ENCODE results near the gene LCE1D. TPM values are rescaled to one million over a fixed set of nuclear protein-coding genes. Genes with fewer than 3 reads are reported as not detected.

Gene LCE1D
- not detected for total RNA-seq
- polyA plus RNA-seq (ENCODE audit: insufficient read length in 2 of 2), result under 1 TPM in 1 of 2 donors, not detected in 1; 0.39 TPM
- long read RNA-seq, donor 1, result 0 reads
- long read RNA-seq, donor 2, result 0 reads
- long read RNA-seq, donor 3, result 0 reads
- long read RNA-seq, donor 4, result 0 reads

- H3K36me3 ChIP-seq (ENCODE audit: control insufficient read depth, insufficient read depth, low read length), result no peaks in the 10 kb centered on the region
- WGBS (ENCODE audit: insufficient coverage), result 60% methylated on average over 1 of the region's 3 CpGs
- H3K4me3 ChIP-seq (ENCODE audit: low read depth, low read length), result no peak within 1 kb of the TSS
- H3K27ac ChIP-seq (ENCODE audit: low read depth, low read length), result no peak within 1 kb of the TSS
- H3K27me3 ChIP-seq (ENCODE audit: control insufficient read depth, insufficient read depth, low read length), result no peaks in the 10 kb centered on the region
- DNase-seq (ENCODE audit: low read depth in 4 of 6, low spot score in 6 of 6), result no peak
- H3K9me3 ChIP-seq (ENCODE audit: control insufficient read depth, insufficient read depth, low read length), result no peaks in the 10 kb centered on the region
- H3K4me1 ChIP-seq (ENCODE audit: control insufficient read depth, insufficient read depth, low read length), result peaks cover 10% of the 10 kb centered on the region
These were observed at the start of gene LCE1D for GRCh38 chr1:152796421-152796820. Gene LCE1D, plus strand, starts transcription at chr1:152796721. Its CDS starts 1,074 bp downstream, at chr1:152797795.

- no CpG with 5 or more reads among the region's 1 CpG for WGBS (ENCODE audit: insufficient coverage)
- H3K27me3 ChIP-seq (ENCODE audit: control insufficient read depth, insufficient read depth, low read length), result no peaks in the 10 kb centered on the region
- H3K36me3 ChIP-seq (ENCODE audit: control insufficient read depth, insufficient read depth, low read length), result no peaks in the 10 kb centered on the region
- H3K9me3 ChIP-seq (ENCODE audit: control insufficient read depth, insufficient read depth, low read length), result no peaks in the 10 kb centered on the region
- H3K4me3 ChIP-seq (ENCODE audit: low read depth, low read length), result no peak overlapping the region
- no peak for DNase-seq (ENCODE audit: low read depth in 4 of 6, low spot score in 6 of 6)
- no peak overlapping the region for H3K27ac ChIP-seq (ENCODE audit: low read depth, low read length)
- no peaks in the 10 kb centered on the region for H3K4me1 ChIP-seq (ENCODE audit: control insufficient read depth, insufficient read depth, low read length)
These were observed 48.7 kb upstream of the LCE1D start for GRCh38 chr1:152747831-152748230.

GRCh38 chr1:152752225-152752624 is 44.3 kb upstream of the LCE1D start:
- H3K27ac ChIP-seq (ENCODE audit: low read depth, low read length), result no peak overlapping the region
- WGBS (ENCODE audit: insufficient coverage), result 43% methylated on average over 1 of the region's 1 CpG
- no peaks in the 10 kb centered on the region for H3K36me3 ChIP-seq (ENCODE audit: control insufficient read depth, insufficient read depth, low read length)
- H3K4me3 ChIP-seq (ENCODE audit: low read depth, low read length), result no peak overlapping the region
- H3K27me3 ChIP-seq (ENCODE audit: control insufficient read depth, insufficient read depth, low read length), result no peaks in the 10 kb centered on the region
- DNase-seq (ENCODE audit: low read depth in 4 of 6, low spot score in 6 of 6), result no peak
- no peaks in the 10 kb centered on the region for H3K4me1 ChIP-seq (ENCODE audit: control insufficient read depth, insufficient read depth, low read length)
- no peaks in the 10 kb centered on the region for H3K9me3 ChIP-seq (ENCODE audit: control insufficient read depth, insufficient read depth, low read length)

GRCh38 chr1:152753586-152753985 is 42.9 kb upstream of the LCE1D start:
- WGBS (ENCODE audit: insufficient coverage), result no CpG with 5 or more reads among the region's 1 CpG
- DNase-seq (ENCODE audit: low read depth in 4 of 6, low spot score in 6 of 6), result no peak
- H3K4me3 ChIP-seq (ENCODE audit: low read depth, low read length), result no peak overlapping the region
- H3K27me3 ChIP-seq (ENCODE audit: control insufficient read depth, insufficient read depth, low read length), result no peaks in the 10 kb centered on the region
- no peaks in the 10 kb centered on the region for H3K36me3 ChIP-seq (ENCODE audit: control insufficient read depth, insufficient read depth, low read length)
- no peak overlapping the region for H3K27ac ChIP-seq (ENCODE audit: low read depth, low read length)
- H3K4me1 ChIP-seq (ENCODE audit: control insufficient read depth, insufficient read depth, low read length), result no peaks in the 10 kb centered on the region
- no peaks in the 10 kb centered on the region for H3K9me3 ChIP-seq (ENCODE audit: control insufficient read depth, insufficient read depth, low read length)

- Histone ChIP-seq H3K9me3 (ENCODE audit: control insufficient read depth, insufficient read depth, low read length) (no peaks in the 10 kb centered on the region), H3K27me3 (ENCODE audit: control insufficient read depth, insufficient read depth, low read length) (no peaks in the 10 kb centered on the region), H3K4me1 (ENCODE audit: control insufficient read depth, insufficient read depth, low read length) (no peaks in the 10 kb centered on the region), H3K27ac (ENCODE audit: low read depth, low read length) (no peak overlapping the region), H3K4me3 (ENCODE audit: low read depth, low read length) (no peak overlapping the region), H3K36me3 (ENCODE audit: control insufficient read depth, insufficient read depth, low read length) (no peaks in the 10 kb centered on the region)
- no peak for DNase-seq (ENCODE audit: low read depth in 4 of 6, low spot score in 6 of 6)
- WGBS (ENCODE audit: insufficient coverage), result no CpG with 5 or more reads among the region's 2 CpGs
These were observed 39.6 kb upstream of the LCE1D start for GRCh38 chr1:152756872-152757271.

- Histone ChIP-seq H3K27me3 (ENCODE audit: control insufficient read depth, insufficient read depth, low read length) (no peaks in the 10 kb centered on the region), H3K36me3 (ENCODE audit: control insufficient read depth, insufficient read depth, low read length) (no peaks in the 10 kb centered on the region), H3K9me3 (ENCODE audit: control insufficient read depth, insufficient read depth, low read length) (no peaks in the 10 kb centered on the region), H3K27ac (ENCODE audit: low read depth, low read length) (no peak within 1 kb of the TSS), H3K4me3 (ENCODE audit: low read depth, low read length) (no peak within 1 kb of the TSS), H3K4me1 (ENCODE audit: control insufficient read depth, insufficient read depth, low read length) (no peaks in the 10 kb centered on the region)
- 75% methylated on average over 5 of the region's 6 CpGs for WGBS (ENCODE audit: insufficient coverage)
- no peak for DNase-seq (ENCODE audit: low read depth in 4 of 6, low spot score in 6 of 6)
These were observed 38.8 kb upstream of the LCE1D start, which contains the start of gene KPRP for GRCh38 chr1:152757747-152758146. Gene KPRP, plus strand, starts transcription at chr1:152758025. Its CDS starts 1,564 bp downstream, at chr1:152759589.

- no peak overlapping the region for H3K27ac ChIP-seq (ENCODE audit: low read depth, low read length)
- no peaks in the 10 kb centered on the region for H3K4me1 ChIP-seq (ENCODE audit: control insufficient read depth, insufficient read depth, low read length)
- no peaks in the 10 kb centered on the region for H3K27me3 ChIP-seq (ENCODE audit: control insufficient read depth, insufficient read depth, low read length)
- 86% methylated on average over 3 of the region's 4 CpGs for WGBS (ENCODE audit: insufficient coverage)
- no peak for DNase-seq (ENCODE audit: low read depth in 4 of 6, low spot score in 6 of 6)
- no peaks in the 10 kb centered on the region for H3K36me3 ChIP-seq (ENCODE audit: control insufficient read depth, insufficient read depth, low read length)
- no peak overlapping the region for H3K4me3 ChIP-seq (ENCODE audit: low read depth, low read length)
- no peaks in the 10 kb centered on the region for H3K9me3 ChIP-seq (ENCODE audit: control insufficient read depth, insufficient read depth, low read length)
These were observed 37.9 kb upstream of the LCE1D start for GRCh38 chr1:152758636-152759035.

- H3K4me3 ChIP-seq (ENCODE audit: low read depth, low read length), result no peak overlapping the region
- no peak overlapping the region for H3K27ac ChIP-seq (ENCODE audit: low read depth, low read length)
- no peak for DNase-seq (ENCODE audit: low read depth in 4 of 6, low spot score in 6 of 6)
- no peaks in the 10 kb centered on the region for H3K27me3 ChIP-seq (ENCODE audit: control insufficient read depth, insufficient read depth, low read length)
- WGBS (ENCODE audit: insufficient coverage), result 90% methylated on average over 7 of the region's 8 CpGs
- H3K4me1 ChIP-seq (ENCODE audit: control insufficient read depth, insufficient read depth, low read length), result no peaks in the 10 kb centered on the region
- no peaks in the 10 kb centered on the region for H3K36me3 ChIP-seq (ENCODE audit: control insufficient read depth, insufficient read depth, low read length)
- H3K9me3 ChIP-seq (ENCODE audit: control insufficient read depth, insufficient read depth, low read length), result no peaks in the 10 kb centered on the region
These were observed 36.9 kb upstream of the LCE1D start for GRCh38 chr1:152759453-152760173.

GRCh38 chr1:152760551-152761190 is 35.9 kb upstream of the LCE1D start:
- 93% methylated on average over 31 of the region's 31 CpGs for WGBS (ENCODE audit: insufficient coverage)
- no peak overlapping the region for H3K27ac ChIP-seq (ENCODE audit: low read depth, low read length)
- DNase-seq (ENCODE audit: low read depth in 4 of 6, low spot score in 6 of 6), result no peak

More at GRCh38 chr1:152760551-152761190, 35.9 kb upstream of the LCE1D start:
- no peaks in the 10 kb centered on the region for H3K4me1 ChIP-seq (ENCODE audit: control insufficient read depth, insufficient read depth, low read length)
- no peaks in the 10 kb centered on the region for H3K9me3 ChIP-seq (ENCODE audit: control insufficient read depth, insufficient read depth, low read length)
- no peak overlapping the region for H3K4me3 ChIP-seq (ENCODE audit: low read depth, low read length)
- H3K36me3 ChIP-seq (ENCODE audit: control insufficient read depth, insufficient read depth, low read length), result no peaks in the 10 kb centered on the region
- H3K27me3 ChIP-seq (ENCODE audit: control insufficient read depth, insufficient read depth, low read length), result no peaks in the 10 kb centered on the region

Data from spinal cord (tissue), 10 donors.